Measurements from ENCODE around the gene ZNF598. TPM values are rescaled to one million over a fixed set of nuclear protein-coding genes. Genes with fewer than 3 reads are reported as not detected.
A peak's percentile ranks its signal among the peaks of the same experiment; 100 is the strongest.

The ZNF598 gene
- total and polyA plus RNA-seq, 2 of the 13 experiments (the other 11 are each of a cell fraction or from before 2014, with no cell fraction given): 13.5 to 14.2 TPM

DNA sequence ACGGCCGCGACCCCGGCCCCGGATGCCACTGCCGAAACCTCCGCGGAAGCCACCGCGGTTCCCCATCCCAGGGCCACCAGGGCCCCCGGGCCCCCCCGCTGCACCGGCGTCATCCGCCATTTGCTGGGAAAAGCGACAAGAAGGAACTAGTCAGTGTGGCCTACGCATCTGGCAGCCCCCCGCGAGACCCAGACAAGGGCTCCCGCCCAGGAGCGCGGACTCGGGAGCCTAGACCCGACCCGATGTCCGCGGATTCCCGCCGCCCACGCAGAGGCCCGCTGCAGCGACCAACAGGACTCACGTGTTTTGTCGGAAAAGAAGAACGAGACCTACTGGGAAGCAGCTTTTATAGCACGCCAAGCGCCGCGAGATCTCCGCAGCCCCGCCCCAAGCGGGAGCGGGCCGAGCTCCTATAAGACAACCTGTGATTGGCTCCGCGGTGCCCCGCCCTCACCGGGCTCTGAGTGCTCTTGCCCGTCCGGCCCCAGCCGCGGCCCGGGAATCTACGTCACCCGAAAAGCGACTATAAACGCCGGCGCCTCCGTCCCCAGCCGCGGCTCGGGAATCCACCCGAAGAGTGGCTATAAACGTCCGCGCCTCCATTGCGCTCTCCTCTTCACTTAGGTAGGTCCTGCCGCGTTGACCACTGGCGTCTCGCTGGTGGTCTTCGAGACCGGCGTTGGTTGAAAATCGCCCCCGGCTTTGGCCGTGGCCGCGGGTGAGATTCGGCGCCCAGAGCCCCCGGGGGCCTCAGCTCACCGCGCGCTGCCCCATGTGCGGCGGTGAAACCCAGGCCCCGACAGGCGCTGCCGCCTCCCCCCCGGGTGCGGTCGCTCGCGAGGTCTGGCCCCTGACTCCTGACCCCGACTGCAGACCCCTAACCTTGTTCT, 44.9 kb downstream of the ZNF598 start, which contains the start of gene RPS2 (continued):
- TF ChIP-seq, protein P1, sequence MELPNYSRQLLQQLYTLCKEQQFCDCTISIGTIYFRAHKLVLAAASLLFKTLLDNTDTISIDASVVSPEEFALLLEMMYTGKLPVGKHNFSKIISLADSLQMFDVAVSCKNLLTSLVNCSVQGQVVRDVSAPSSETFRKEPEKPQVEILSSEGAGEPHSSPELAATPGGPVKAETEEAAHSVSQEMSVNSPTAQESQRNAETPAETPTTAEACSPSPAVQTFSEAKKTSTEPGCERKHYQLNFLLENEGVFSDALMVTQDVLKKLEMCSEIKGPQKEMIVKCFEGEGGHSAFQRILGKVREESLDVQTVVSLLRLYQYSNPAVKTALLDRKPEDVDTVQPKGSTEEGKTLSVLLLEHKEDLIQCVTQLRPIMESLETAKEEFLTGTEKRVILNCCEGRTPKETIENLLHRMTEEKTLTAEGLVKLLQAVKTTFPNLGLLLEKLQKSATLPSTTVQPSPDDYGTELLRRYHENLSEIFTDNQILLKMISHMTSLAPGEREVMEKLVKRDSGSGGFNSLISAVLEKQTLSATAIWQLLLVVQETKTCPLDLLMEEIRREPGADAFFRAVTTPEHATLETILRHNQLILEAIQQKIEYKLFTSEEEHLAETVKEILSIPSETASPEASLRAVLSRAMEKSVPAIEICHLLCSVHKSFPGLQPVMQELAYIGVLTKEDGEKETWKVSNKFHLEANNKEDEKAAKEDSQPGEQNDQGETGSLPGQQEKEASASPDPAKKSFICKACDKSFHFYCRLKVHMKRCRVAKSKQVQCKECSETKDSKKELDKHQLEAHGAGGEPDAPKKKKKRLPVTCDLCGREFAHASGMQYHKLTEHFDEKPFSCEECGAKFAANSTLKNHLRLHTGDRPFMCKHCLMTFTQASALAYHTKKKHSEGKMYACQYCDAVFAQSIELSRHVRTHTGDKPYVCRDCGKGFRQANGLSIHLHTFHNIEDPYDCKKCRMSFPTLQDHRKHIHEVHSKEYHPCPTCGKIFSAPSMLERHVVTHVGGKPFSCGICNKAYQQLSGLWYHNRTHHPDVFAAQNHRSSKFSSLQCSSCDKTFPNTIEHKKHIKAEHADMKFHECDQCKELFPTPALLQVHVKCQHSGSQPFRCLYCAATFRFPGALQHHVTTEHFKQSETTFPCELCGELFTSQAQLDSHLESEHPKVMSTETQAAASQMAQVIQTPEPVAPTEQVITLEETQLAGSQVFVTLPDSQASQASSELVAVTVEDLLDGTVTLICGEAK (IDR thresholded peaks at IDR 0.05): no peak
- TF ChIP-seq, protein P1 (CRISPR knock-in tag; IDR thresholded peaks at IDR 0.05): peak; percentile 72
- TF ChIP-seq DNMT3B (CRISPR knock-in tag; conservative IDR thresholded peaks at IDR 0.05) (0 out of 2 replicates have a peak, but pooled peaks have one; percentile 60), TGIF2 (CRISPR knock-in tag; IDR thresholded peaks at IDR 0.05) (peak; percentile 82), ZNF235 (CRISPR knock-in tag; IDR thresholded peaks at IDR 0.05; ENCODE audit: borderline replicate concordance) (0 out of 2 replicates have a peak, but pooled peaks have one; percentile 79), ARNTL (CRISPR knock-in tag; IDR thresholded peaks at IDR 0.05) (peak; percentile 82), ZNF468 (CRISPR knock-in tag; IDR thresholded peaks at IDR 0.05) (0 out of 2 replicates have a peak, but pooled peaks have one; percentile 35), HOXA5 (CRISPR knock-in tag; IDR thresholded peaks at IDR 0.05) (peak; percentile 85; the same call in 1 of the 2 replicates), ZNF296 (CRISPR knock-in tag; conservative IDR thresholded peaks at IDR 0.05) (0 out of 2 replicates have a peak, but pooled peaks have one; percentile 12), GABPB1 (CRISPR knock-in tag; IDR thresholded peaks at IDR 0.05) (peak; percentile 89), ZSCAN29 (CRISPR knock-in tag; conservative IDR thresholded peaks at IDR 0.05) (no peak), MXI1 (IDR thresholded peaks at IDR 0.05; ENCODE audit: borderline replicate concordance, low read depth, low read length) (peak; percentile 85; the same call in 2 of the 3 replicates), ELF4 (CRISPR knock-in tag; IDR thresholded peaks at IDR 0.05; ENCODE audit: borderline replicate concordance) (0 out of 2 replicates have a peak, but pooled peaks have one; percentile 73), FOXC1 (CRISPR knock-in tag; IDR thresholded peaks at IDR 0.05; ENCODE audit: borderline replicate concordance) (peak; percentile 18; the same call in 1 of the 2 replicates), ZNF335 (CRISPR knock-in tag; IDR thresholded peaks at IDR 0.05) (peak; percentile 82; the same call in 1 of the 2 replicates), TOE1 (CRISPR knock-in tag; IDR thresholded peaks at IDR 0.05) (0 out of 2 replicates have a peak, but pooled peaks have one; percentile 51), ZBTB21 (CRISPR knock-in tag; IDR thresholded peaks at IDR 0.05) (peak; percentile 9; the same call in 1 of the 2 replicates), IKZF4 (CRISPR knock-in tag; IDR thresholded peaks at IDR 0.05; ENCODE audit: borderline replicate concordance, low read depth, not compliant biosample characterization) (peak; percentile 48)
- TF ChIP-seq, protein P2, sequence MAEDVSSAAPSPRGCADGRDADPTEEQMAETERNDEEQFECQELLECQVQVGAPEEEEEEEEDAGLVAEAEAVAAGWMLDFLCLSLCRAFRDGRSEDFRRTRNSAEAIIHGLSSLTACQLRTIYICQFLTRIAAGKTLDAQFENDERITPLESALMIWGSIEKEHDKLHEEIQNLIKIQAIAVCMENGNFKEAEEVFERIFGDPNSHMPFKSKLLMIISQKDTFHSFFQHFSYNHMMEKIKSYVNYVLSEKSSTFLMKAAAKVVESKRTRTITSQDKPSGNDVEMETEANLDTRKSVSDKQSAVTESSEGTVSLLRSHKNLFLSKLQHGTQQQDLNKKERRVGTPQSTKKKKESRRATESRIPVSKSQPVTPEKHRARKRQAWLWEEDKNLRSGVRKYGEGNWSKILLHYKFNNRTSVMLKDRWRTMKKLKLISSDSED (CRISPR knock-in tag; IDR thresholded peaks at IDR 0.05): 0 out of 2 replicates have a peak, but pooled peaks have one; percentile 73

Measured in HepG2 (cell line).